T-cell (primary cell): ENCODE data around the gene HSBP1L1. TPM values are rescaled to one million over a fixed set of nuclear protein-coding genes. Genes with fewer than 3 reads are reported as not detected.

Experiments
- ATAC-seq, 4 experiments: fragments of 200-7000 bp in 3 of 4; fragments of 150-1000 bp in 1 of 4; cut with Tn5 transposase; replicated peaks in 1 of 4; 1 replicate in 3 of 4; 2 replicates in 1 of 4; pipeline ENCODE4 v1.10.0; 2021; ENCODE audit warnings: moderate library complexity in 3 of 4, mild to moderate bottlenecking in 2 of 4, moderate number of reproducible peaks in 1 of 4
- CTCF ChIA-PET, 2 donors: fragments of 300-600 bp; sonication (Branson Sonifier 250); formaldehyde crosslinking; loops; one replicate each; lab custom pipeline; 2022; ENCODE audit warnings: antibody characterized with exemption in 2 of 2; lab: Charles Lee
- POLR2A ChIA-PET, 2 donors: fragments of 300-600 bp; sonication (Branson Sonifier 250); formaldehyde crosslinking; loops; one replicate each; lab custom pipeline; 2022; ENCODE audit warnings: antibody characterized with exemption in 2 of 2; lab: Charles Lee
- DNase-seq, 35 experiments: peaks; one replicate each; pipeline versions ENCODE4 v3.0.0 to v3.0.0-alpha.2; 2013 to 2023
- H3K27ac ChIP-seq: one replicate; pipeline ENCODE4 v1.5.1; 2013; ENCODE audit warnings: low read length
- H3K27me3 ChIP-seq, 2 experiments: replicated peaks in 1 of 2; 1 replicate in 1 of 2; 2 replicates in 1 of 2; pipeline versions ENCODE4 v1.6.1 to v1.7.0; 2013; ENCODE audit warnings: low read length in 1 of 2, mixed read lengths in 1 of 2; ENCODE audit not compliant: control insufficient read depth in 2 of 2, insufficient read depth in 2 of 2; ENCODE audit errors: extremely low read depth in 1 of 2
- H3K36me3 ChIP-seq, 2 donors: 1 replicate in 1 of 2; 2 replicates in 1 of 2; pipeline versions ENCODE4 v1.6.1 to v1.7.0; 2013; ENCODE audit warnings: low read length in 1 of 2; ENCODE audit not compliant: control insufficient read depth in 2 of 2, insufficient read depth in 1 of 2; ENCODE audit errors: extremely low read depth in 1 of 2
- H3K4me1 ChIP-seq, 2 experiments: 1 replicate in 1 of 2; 2 replicates in 1 of 2; pipeline versions ENCODE4 v1.6.1 to v1.7.0; 2013; ENCODE audit warnings: low read length in 2 of 2, mixed read lengths in 1 of 2; ENCODE audit not compliant: insufficient read depth in 2 of 2, control insufficient read depth in 1 of 2; ENCODE audit errors: extremely low read depth in 1 of 2
- H3K4me3 ChIP-seq, 2 donors: 1 replicate in 1 of 2; 2 replicates in 1 of 2; pipeline versions ENCODE4 v1.5.1 to v1.7.0; 2013; ENCODE audit warnings: mild to moderate bottlenecking in 2 of 2, low read length in 1 of 2, moderate library complexity in 1 of 2; ENCODE audit not compliant: control insufficient read depth in 1 of 2; ENCODE audit errors: extremely low read depth in 1 of 2
- H3K9me3 ChIP-seq: 2 replicates; pipeline ENCODE4 v1.7.0; 2013
- H3K27ac Mint-ChIP-seq, 2 donors: one replicate each; pipeline ENCODE4 v1.8.0; 2020 to 2021; ENCODE audit warnings: mild to moderate bottlenecking in 2 of 2, mixed read lengths in 2 of 2
- H3K27me3 Mint-ChIP-seq, 2 donors: one replicate each; pipeline ENCODE4 v1.8.0; 2021 to 2022; ENCODE audit warnings: mixed read lengths in 2 of 2
- H3K36me3 Mint-ChIP-seq: one replicate; pipeline ENCODE4 v1.8.0; 2021; ENCODE audit warnings: mixed read lengths
- H3K4me1 Mint-ChIP-seq, 3 donors: one replicate each; pipeline ENCODE4 v1.8.0; 2020 to 2022; ENCODE audit warnings: mixed read lengths in 3 of 3, mild to moderate bottlenecking in 1 of 3
- H3K4me3 Mint-ChIP-seq, 3 donors: one replicate each; pipeline ENCODE4 v1.8.0; 2020 to 2022; ENCODE audit warnings: mild to moderate bottlenecking in 3 of 3, mixed read lengths in 3 of 3, moderate library complexity in 3 of 3
- H3K9me3 Mint-ChIP-seq, 3 donors: one replicate each; pipeline ENCODE4 v1.8.0; 2020 to 2022; ENCODE audit warnings: mixed read lengths in 3 of 3
- WGBS: methylation state at CpG from one replicate; pipeline ENCODE4 v1.1.5; 2013; ENCODE audit warnings: missing lambda C conversion rate; ENCODE audit not compliant: insufficient coverage; 5-methylcytosine and 5-hydroxymethylcytosine counted together
- total RNA-seq, 35 experiments: library from RNA in 6 of 35; stranded (reverse) in 6 of 35; fragments of 120-200 nt in 1 of 35; gene quantifications; one replicate each; pipeline versions ENCODE4 v1.2.1 to v1.2.4 and lab custom pipeline; 2013 to 2026

HSBP1L1 gene
- total RNA-seq, 5 donors from 2014 or later (not counting 1 experiment from before 2014, with no cell fraction given), result 17.3 to 26.6 (median 20.6) TPM

DNA sequence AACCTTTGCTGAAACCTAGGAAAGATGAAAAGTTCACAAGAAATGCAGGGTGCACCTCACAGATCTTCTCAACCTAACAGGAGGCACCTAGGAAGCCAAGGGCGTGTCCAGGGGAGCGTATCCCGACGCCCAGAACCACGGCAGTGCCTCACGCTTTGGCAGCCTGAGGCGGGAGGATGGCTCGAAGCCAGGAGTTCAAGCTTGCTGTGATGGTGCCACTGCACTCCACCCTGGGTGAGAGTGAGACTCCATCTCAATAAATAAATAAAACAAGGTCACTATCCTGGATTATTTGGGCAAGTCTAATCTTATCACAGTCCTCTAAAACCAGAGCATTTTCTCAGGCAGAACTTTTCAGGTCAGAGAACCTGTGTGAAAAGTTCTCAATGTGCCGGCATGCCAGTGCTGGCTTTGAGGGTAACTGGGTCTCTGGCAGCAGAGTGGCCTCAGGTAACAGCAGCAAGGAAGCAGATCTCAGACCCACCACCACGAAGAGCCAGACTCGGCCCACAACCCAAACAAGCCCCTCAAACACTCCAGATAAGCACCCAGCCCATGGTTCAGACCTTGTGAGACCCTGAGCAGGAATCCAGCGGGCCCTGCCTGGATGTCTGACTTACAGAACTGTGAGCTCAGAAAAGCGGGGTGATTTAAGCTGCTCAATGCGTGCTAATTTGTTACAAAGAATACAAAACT is 11.7 kb downstream of the HSBP1L1 start:
- DNase-seq (no peak), ATAC-seq (no peak)
- Histone ChIP-seq H3K36me3 (peaks cover 26 to 48% of the 10 kb centered on the region in 2 donors), H3K9me3 (no peaks in the 10 kb centered on the region), H3K27me3 (no peaks in the 10 kb centered on the region), H3K27ac (no peak overlapping the region), H3K4me3 (no peak overlapping the region), H3K4me1 (peaks cover 0 to 11% of the 10 kb centered on the region in 2 experiments)
- peak overlapping the region in 1 of 2 donors; percentile 19 for H3K27ac Mint-ChIP-seq
- no peaks in the 10 kb centered on the region for H3K27me3 Mint-ChIP-seq
- peaks cover 40% of the 10 kb centered on the region for H3K36me3 Mint-ChIP-seq
- H3K4me3 Mint-ChIP-seq, result no peak overlapping the region
- CTCF ChIA-PET, result interaction anchor here in 1 of 2 donors (0.6 kb wide), 1 partner anchor 584 kb away, joined by 3 read pairs; no protein-coding TSS in a partner anchor
- H3K4me1 Mint-ChIP-seq, result peaks cover 27 to 35% (median 34%) of the 10 kb centered on the region in 3 donors
- no peaks in the 10 kb centered on the region for H3K9me3 Mint-ChIP-seq
- POLR2A ChIA-PET, result interaction anchor here in 1 of 2 donors (1.5 kb wide), 1 partner anchor 9 kb away, joined by 3 read pairs; no protein-coding TSS in a partner anchor
- 93% methylated on average over 3 of the region's 14 CpGs for WGBS

DNA sequence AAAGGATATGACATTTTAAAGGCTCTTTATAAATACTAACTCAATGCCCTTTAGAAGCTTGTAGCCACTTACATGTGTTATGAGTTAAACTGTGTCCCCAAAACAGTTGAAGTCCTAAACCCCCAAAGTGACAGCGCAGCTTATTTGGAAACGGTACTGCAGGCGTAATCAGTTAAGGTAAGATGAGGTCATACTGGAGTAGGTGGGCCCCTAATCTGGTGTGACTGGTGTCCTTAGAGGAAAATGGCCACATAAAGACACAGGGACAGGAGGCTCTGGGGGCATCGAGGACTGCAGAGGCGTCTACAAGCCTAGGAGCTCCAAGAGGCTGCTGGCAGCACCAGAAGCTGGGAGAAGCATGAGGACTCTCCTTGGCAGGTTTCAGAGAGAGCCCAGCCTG is 15.4 kb downstream of the HSBP1L1 start:
- ChIA-PET POLR2A (no interaction called here), CTCF (no interaction called here)
- H3K4me1 ChIP-seq, result peaks cover 3 to 36% of the 10 kb centered on the region in 2 experiments
- ATAC-seq (no peak), DNase-seq (no peak)
- no peak overlapping the region for H3K4me3 Mint-ChIP-seq
- no peaks in the 10 kb centered on the region for H3K9me3 ChIP-seq
- peaks cover 19 to 20% of the 10 kb centered on the region in 2 donors for H3K36me3 ChIP-seq
- no peaks in the 10 kb centered on the region for H3K9me3 Mint-ChIP-seq
- H3K27me3 ChIP-seq, result no peaks in the 10 kb centered on the region
- H3K4me1 Mint-ChIP-seq, result peaks cover 63 to 67% (median 65%) of the 10 kb centered on the region in 3 donors
- H3K36me3 Mint-ChIP-seq, result peaks cover 26% of the 10 kb centered on the region
- H3K27ac ChIP-seq, result no peak overlapping the region
- H3K27me3 Mint-ChIP-seq, result no peaks in the 10 kb centered on the region
- WGBS, result 96% methylated on average over 5 of the region's 5 CpGs
- no peak overlapping the region for H3K4me3 ChIP-seq
- no peak overlapping the region for H3K27ac Mint-ChIP-seq

DNA sequence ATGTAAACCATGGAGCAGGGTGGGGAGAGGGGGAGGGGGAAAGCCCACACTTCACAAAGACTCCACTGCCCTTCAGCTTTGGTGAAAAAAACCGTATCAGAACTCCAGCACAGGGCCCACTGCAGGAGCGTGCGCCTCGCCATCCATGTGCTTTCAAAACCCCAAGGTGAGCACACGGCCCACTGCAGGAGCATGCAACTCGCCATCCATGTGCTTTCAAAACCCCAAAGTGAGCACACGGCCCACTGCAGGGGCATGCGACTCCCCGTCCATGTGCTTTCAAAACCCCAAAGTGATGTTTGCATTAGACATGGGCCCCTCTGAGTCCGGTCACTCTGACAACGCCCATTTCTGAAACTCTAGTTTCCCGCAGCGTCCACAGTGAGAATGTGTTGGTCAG is 16.1 kb downstream of the HSBP1L1 start:
- Histone ChIP-seq H3K9me3 (no peaks in the 10 kb centered on the region), H3K36me3 (peaks cover 11 to 24% of the 10 kb centered on the region in 2 donors), H3K4me1 (peaks cover 3 to 40% of the 10 kb centered on the region in 2 experiments), H3K27ac (no peak overlapping the region), H3K4me3 (no peak overlapping the region), H3K27me3 (no peaks in the 10 kb centered on the region)
- Mint-ChIP-seq H3K4me3 (peak overlapping the region in 1 of 3 donors; percentile 25), H3K4me1 (peaks cover 67 to 71% (median 70%) of the 10 kb centered on the region in 3 donors), H3K36me3 (peaks cover 24% of the 10 kb centered on the region), H3K9me3 (no peaks in the 10 kb centered on the region), H3K27ac (no peak overlapping the region), H3K27me3 (no peaks in the 10 kb centered on the region)
- ChIA-PET CTCF (no interaction called here), POLR2A (no interaction called here)
- no peak for DNase-seq
- no peak for ATAC-seq
- 91% methylated on average over 9 of the region's 13 CpGs for WGBS

DNA sequence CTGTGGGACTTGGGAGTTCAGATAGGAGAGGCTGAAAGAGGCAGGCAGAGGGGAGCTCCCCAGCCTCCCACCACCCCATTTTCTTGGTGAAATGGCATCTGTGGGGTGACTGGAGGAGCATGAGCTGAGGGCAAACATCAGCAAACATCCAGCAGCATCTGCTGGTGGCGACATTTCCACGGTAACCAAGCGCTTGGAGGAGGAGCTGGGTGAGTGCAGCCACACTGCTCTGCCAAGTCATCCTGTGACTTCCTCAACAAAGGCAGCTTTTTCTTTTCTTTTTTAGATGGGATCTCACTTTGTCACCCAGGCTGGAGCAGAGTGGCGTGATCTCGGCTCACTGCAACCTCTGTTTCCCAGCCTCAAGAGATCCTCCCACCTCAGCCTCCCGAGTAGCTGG is 18.3 kb downstream of the HSBP1L1 start:
- peaks cover 3 to 10% of the 10 kb centered on the region in 2 donors for H3K36me3 ChIP-seq
- POLR2A ChIA-PET, result interaction anchor here in 1 of 2 donors (0.7 kb wide), 1 partner anchor 44 kb away, joined by 3 read pairs; no protein-coding TSS in a partner anchor
- H3K9me3 Mint-ChIP-seq, result no peaks in the 10 kb centered on the region
- H3K36me3 Mint-ChIP-seq, result peaks cover 26% of the 10 kb centered on the region
- no peak overlapping the region for H3K4me3 ChIP-seq
- H3K9me3 ChIP-seq, result no peaks in the 10 kb centered on the region
- H3K4me1 ChIP-seq, result peaks cover 16 to 51% of the 10 kb centered on the region in 2 experiments
- no peak overlapping the region for H3K27ac ChIP-seq
- CTCF ChIA-PET, result interaction anchor here in 1 of 2 donors (1.2 kb wide), 1 partner anchor 20 kb away, joined by 3 read pairs; no protein-coding TSS in a partner anchor
- peak overlapping the region; percentile 35 to 47 for H3K27ac Mint-ChIP-seq
- H3K4me3 Mint-ChIP-seq, result peak overlapping the region in 1 of 3 donors; percentile 33
- DNase-seq (peak in 7 of 35 experiments; percentile 11 to 40 (median 20)), ATAC-seq (peak in 1 of 4 experiments; percentile 53)
- no peaks in the 10 kb centered on the region for H3K27me3 Mint-ChIP-seq
- peaks cover 77 to 86% (median 81%) of the 10 kb centered on the region in 3 donors for H3K4me1 Mint-ChIP-seq
- H3K27me3 ChIP-seq, result no peaks in the 10 kb centered on the region
- WGBS, result 48% methylated on average over 3 of the region's 6 CpGs

DNA sequence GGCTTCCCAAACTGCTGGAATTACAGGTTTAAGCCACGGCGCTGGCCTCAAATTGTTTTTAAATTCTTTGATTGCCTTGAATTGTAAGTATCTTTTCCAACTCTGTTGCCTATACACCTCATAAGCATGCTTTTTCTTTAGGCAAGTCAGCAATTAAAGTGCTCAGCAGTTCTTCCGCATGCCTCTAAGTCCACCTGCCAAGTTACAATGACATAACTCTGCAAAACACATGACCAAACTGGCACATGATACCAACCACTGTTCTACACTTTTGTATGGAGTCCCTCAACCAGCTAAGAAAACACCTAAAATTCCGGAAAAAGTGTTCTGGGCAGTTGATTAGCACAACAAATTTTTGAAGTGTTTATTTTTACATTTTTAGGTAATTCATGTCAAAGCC is 18.8 kb downstream of the HSBP1L1 start:
- no peaks in the 10 kb centered on the region for H3K9me3 Mint-ChIP-seq
- no peaks in the 10 kb centered on the region for H3K27me3 ChIP-seq
- no peaks in the 10 kb centered on the region for H3K27me3 Mint-ChIP-seq
- DNase-seq, result no peak
- no peaks in the 10 kb centered on the region for H3K9me3 ChIP-seq
- no peak overlapping the region for H3K27ac ChIP-seq
- 100% methylated on average over 1 of the region's 4 CpGs for WGBS
- POLR2A ChIA-PET, result interaction anchor here in 1 of 2 donors (0.7 kb wide), 1 partner anchor 45 kb away, joined by 3 read pairs; no protein-coding TSS in a partner anchor
- CTCF ChIA-PET, result interaction anchor here in 1 of 2 donors (1.2 kb wide), 1 partner anchor 20 kb away, joined by 3 read pairs; no protein-coding TSS in a partner anchor
- H3K4me1 ChIP-seq, result peaks cover 17 to 51% of the 10 kb centered on the region in 2 experiments
- ATAC-seq, result no peak
- H3K4me1 Mint-ChIP-seq, result peaks cover 72 to 83% (median 77%) of the 10 kb centered on the region in 3 donors
- peak overlapping the region in 1 of 3 donors; percentile 44 for H3K4me3 Mint-ChIP-seq
- H3K36me3 Mint-ChIP-seq, result peaks cover 22% of the 10 kb centered on the region
- no peak overlapping the region for H3K4me3 ChIP-seq
- H3K27ac Mint-ChIP-seq, result no peak overlapping the region
- H3K36me3 ChIP-seq, result peaks cover 0 to 10% of the 10 kb centered on the region in 2 donors

DNA sequence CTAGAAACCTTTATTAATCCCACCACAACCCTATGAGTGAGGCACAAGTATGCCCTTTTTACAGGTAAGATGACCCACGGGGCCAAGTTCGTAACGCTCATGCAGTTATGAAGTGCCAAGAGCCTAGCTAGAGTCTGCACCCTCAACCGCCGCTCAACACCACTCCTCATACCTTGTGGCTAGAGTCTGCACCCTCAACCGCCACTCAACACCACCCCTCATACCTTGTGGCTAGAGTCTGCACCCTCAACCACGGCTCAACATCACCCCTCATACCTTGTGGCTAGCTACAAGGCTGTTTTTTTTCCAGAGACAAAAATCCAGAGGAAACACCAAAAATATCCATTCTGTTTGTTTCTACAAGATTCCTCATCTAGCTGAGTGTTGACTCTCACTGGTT is 19.4 kb downstream of the HSBP1L1 start:
- Mint-ChIP-seq H3K36me3 (peaks cover 22% of the 10 kb centered on the region), H3K9me3 (no peaks in the 10 kb centered on the region), H3K4me1 (peaks cover 72 to 83% (median 77%) of the 10 kb centered on the region in 3 donors), H3K27me3 (no peaks in the 10 kb centered on the region), H3K27ac (peak overlapping the region; percentile 58 to 61), H3K4me3 (peak overlapping the region in 2 of 3 donors; percentile 13 to 44)
- CTCF ChIA-PET, result no interaction called here
- Histone ChIP-seq H3K36me3 (peaks cover 0 to 10% of the 10 kb centered on the region in 2 donors), H3K27ac (no peak overlapping the region), H3K4me3 (no peak overlapping the region), H3K27me3 (no peaks in the 10 kb centered on the region), H3K4me1 (peaks cover 17 to 52% of the 10 kb centered on the region in 2 experiments), H3K9me3 (no peaks in the 10 kb centered on the region)
- ATAC-seq, result no peak
- POLR2A ChIA-PET, result no interaction called here
- peak in 2 of 35 experiments; percentile 19 to 26 for DNase-seq
- WGBS, result 10% methylated on average over 7 of the region's 7 CpGs
